Heart left ventricle (tissue), 16 donors: ENCODE measurements around the gene ARHGAP19. TPM values are rescaled to one million over a fixed set of nuclear protein-coding genes. Genes with fewer than 3 reads are reported as not detected.

Experiments used
- ATAC-seq, 4 donors: fragments of 200-7000 bp; cut with Tn5 transposase; one replicate each; pipeline ENCODE4 v1.9.1; 2020 to 2022; ENCODE audit warnings: moderate library complexity in 4 of 4, mild to moderate bottlenecking in 3 of 4, moderate number of reproducible peaks in 1 of 4
- DNase-seq, 5 donors: peaks; one replicate each; pipeline ENCODE4 v3.0.0-alpha.2; 2020
- H3K27ac ChIP-seq, 12 donors: fragments of 200-600 bp; sonication (generic) in 4 of 12; one replicate each; pipeline versions ENCODE4 v1.5.0 to v1.8.0; 2016 to 2022; ENCODE audit warnings: mild to moderate bottlenecking in 2 of 12
- H3K27me3 ChIP-seq, 9 donors: fragments of 200-600 bp; sonication (generic) in 2 of 9; one replicate each; pipeline versions ENCODE4 v1.5.1 to v1.8.0; 2016 to 2022; ENCODE audit warnings: mild to moderate bottlenecking in 3 of 9
- H3K36me3 ChIP-seq, 9 donors: fragments of 200-600 bp; sonication (generic) in 2 of 9; one replicate each; pipeline versions ENCODE4 v1.5.0 to v1.8.0; 2018 to 2022; ENCODE audit warnings: mild to moderate bottlenecking in 2 of 9
- H3K4me1 ChIP-seq, 12 donors: fragments of 200-600 bp; sonication (generic) in 4 of 12; one replicate each; pipeline versions ENCODE4 v1.5.0 to v1.8.0; 2016 to 2022; ENCODE audit warnings: mild to moderate bottlenecking in 3 of 12
- H3K4me3 ChIP-seq, 12 donors: fragments of 200-600 bp; sonication (generic) in 4 of 12; one replicate each; pipeline versions ENCODE4 v1.5.0 to v1.8.0; 2017 to 2022; ENCODE audit warnings: mild to moderate bottlenecking in 9 of 12, moderate library complexity in 4 of 12
- H3K9me3 ChIP-seq, 12 donors: fragments of 200-600 bp; sonication (generic) in 4 of 12; one replicate each; pipeline versions ENCODE4 v1.5.0 to v1.8.0; 2016 to 2022; ENCODE audit warnings: mild to moderate bottlenecking in 1 of 12
- POLR2A ChIP-seq, 2 donors: fragments of 450-650 bp; IDR thresholded peaks; one replicate each; pipeline ENCODE4 v1.6.1; 2017; ENCODE audit warnings: antibody characterized with exemption in 2 of 2, mild to moderate bottlenecking in 2 of 2, moderate library complexity in 2 of 2
- WGBS, 4 donors: extraction: QIAGEN DNeasy Blood & Tissue Kit in 2 of 4; methylation state at CpG; one replicate each; pipeline versions ENCODE4 v1.1.5 to v1.1.7; 2013 to 2018; 5-methylcytosine and 5-hydroxymethylcytosine counted together
- intact Hi-C, 10 donors: fragments of 100-400 bp; cut with DNase I; formaldehyde crosslinking; loops; one replicate each; pipeline versions ENCODE4 v1.11.1 to v1.14.2; 2022
- polyA plus RNA-seq, 2 donors: library from polyadenylated mRNA; stranded (reverse); fragments of 200-250 nt; gene quantifications; one replicate each; pipeline ENCODE4 v1.2.3, GENCODE V29; 2013
- total RNA-seq, 9 donors: library from RNA; depleted of rRNA in 2 of 9; stranded (reverse); fragments of >200 nt in 2 of 9; fragmentation: NEBNext Ultra II Directional in 3 of 9; extraction: Animal tissue kit (Norgen Biotek cat#: 25700) in 3 of 9; gene quantifications; one replicate each; pipeline versions ENCODE4 v1.1.0 to v1.2.4, GENCODE V29; 2016 to 2023
- TF ChIP-seq, protein P1 (sequence below), 12 donors: fragments of 200-600 bp; sonication (generic) in 4 of 12; IDR thresholded peaks; one replicate each; pipeline versions ENCODE4 v1.5.0 to v1.8.0; 2018 to 2022; ENCODE audit warnings: antibody characterized with exemption in 12 of 12, mild to moderate bottlenecking in 5 of 12
- donor health status: ischemic (EF 13 %, LVEDD 7.1; RV severe dilation, severe dysfunction).
- donor health status: healthy with polysubstance abuse.
- donor health status: DM: no; HTN: yes; CAD: no.
- donor health status: DM: no; HTN: no; CAD: no.
- donor health status: ischemic (EF 25% LVEDD 6.9; RV normal size, moderate dysfunction).
- donor health status: ischemic (EF 25% LVEDD 5.7; RV mildly dilated, moderate dysfunction).
- donor health status: healthy.
- donor health status: DM: yes; HTN: yes; CAD: no.
- donor health status: ischemic (EF 35%, LVEDD 5.7; RV mildly dilated, moderate dysfunction).
- donor health status: nonischemic (EF 11% LVEDD 7.7; RV severe dilation, severe dysfunction).
- donor health status: DM: yes; HTN: yes; CAD: no.
- donor health status: PGD.
- donor health status: ischemic (EF 29% LVEDD 5.4; RV normal size, mild dysfunction).
- donor health status: nonischemic (EF 23%, LVEDD 6.1; RV moderate dilation, normal function).

ARHGAP19 gene
- total and polyA plus RNA-seq, 11 donors = 1.1 to 7.4 (median 4.0) TPM

DNA sequence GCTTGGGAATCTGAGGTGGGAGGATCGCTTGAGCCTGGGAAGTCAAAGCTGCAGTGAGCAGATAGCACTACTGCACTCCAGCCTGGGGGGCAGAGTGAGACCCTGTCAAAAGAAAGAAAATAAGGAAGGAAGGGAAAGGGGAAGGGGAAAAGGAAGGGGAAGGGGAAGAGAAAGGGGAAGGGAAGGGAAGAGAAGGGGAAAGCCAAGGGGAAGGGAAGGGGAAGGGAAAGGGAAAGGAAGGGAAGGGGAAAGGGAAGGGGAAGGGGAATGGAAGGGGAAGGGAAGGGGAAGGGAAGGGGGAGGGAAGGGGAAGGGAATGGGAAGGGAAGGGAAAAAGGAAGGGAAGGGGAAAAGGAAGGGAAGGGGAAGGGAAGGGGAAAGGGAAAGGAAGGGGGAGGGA, 41.5 kb downstream of the ARHGAP19 start:
- TF ChIP-seq, protein P1, sequence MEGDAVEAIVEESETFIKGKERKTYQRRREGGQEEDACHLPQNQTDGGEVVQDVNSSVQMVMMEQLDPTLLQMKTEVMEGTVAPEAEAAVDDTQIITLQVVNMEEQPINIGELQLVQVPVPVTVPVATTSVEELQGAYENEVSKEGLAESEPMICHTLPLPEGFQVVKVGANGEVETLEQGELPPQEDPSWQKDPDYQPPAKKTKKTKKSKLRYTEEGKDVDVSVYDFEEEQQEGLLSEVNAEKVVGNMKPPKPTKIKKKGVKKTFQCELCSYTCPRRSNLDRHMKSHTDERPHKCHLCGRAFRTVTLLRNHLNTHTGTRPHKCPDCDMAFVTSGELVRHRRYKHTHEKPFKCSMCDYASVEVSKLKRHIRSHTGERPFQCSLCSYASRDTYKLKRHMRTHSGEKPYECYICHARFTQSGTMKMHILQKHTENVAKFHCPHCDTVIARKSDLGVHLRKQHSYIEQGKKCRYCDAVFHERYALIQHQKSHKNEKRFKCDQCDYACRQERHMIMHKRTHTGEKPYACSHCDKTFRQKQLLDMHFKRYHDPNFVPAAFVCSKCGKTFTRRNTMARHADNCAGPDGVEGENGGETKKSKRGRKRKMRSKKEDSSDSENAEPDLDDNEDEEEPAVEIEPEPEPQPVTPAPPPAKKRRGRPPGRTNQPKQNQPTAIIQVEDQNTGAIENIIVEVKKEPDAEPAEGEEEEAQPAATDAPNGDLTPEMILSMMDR (IDR thresholded peaks at IDR 0.05) = no peak
- no peak for TF ChIP-seq POLR2A (IDR thresholded peaks at IDR 0.05)
- H3K27me3 ChIP-seq = no peaks in the 10 kb centered on the region
- peaks cover 0 to 3% (median 0%) of the 10 kb centered on the region in 12 donors for H3K4me1 ChIP-seq
- WGBS, 4 donors = 95 to 100% (median 100%) methylated on average over 1 of the region's 1 CpG
- no peak overlapping the region for H3K27ac ChIP-seq
- intact Hi-C loops = no loop called here
- DNase-seq (no peak), ATAC-seq (no peak)
- H3K9me3 ChIP-seq = no peaks in the 10 kb centered on the region
- peaks cover 0 to 53% (median 27%) of the 10 kb centered on the region in 9 donors for H3K36me3 ChIP-seq
- H3K4me3 ChIP-seq = no peak overlapping the region

DNA sequence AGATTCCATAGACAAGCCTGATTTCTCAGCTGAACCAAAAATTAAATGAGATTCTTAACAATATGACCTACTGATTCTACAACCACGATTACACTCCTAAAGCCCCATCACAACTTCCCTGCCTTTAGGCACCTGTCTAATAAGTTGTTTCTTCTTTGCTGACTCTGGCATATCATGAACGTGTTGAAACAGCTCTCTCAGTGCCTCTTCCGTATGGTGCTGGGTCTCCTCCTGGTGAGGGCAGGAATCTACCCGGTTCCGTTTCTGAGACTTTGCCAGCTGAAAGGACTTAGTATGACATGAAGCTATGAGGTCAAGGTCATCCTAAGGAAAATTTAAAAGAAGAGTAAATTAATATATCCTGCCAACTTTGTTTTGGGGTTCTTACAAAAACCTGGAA, 48.6 kb downstream of the ARHGAP19 start:
- Histone ChIP-seq H3K27ac (no peak overlapping the region), H3K36me3 (peaks cover 0 to 65% (median 33%) of the 10 kb centered on the region in 9 donors), H3K4me1 (peaks cover 0 to 13% (median 0%) of the 10 kb centered on the region in 12 donors), H3K4me3 (no peak overlapping the region), H3K27me3 (no peaks in the 10 kb centered on the region), H3K9me3 (no peaks in the 10 kb centered on the region)
- no peak for TF ChIP-seq POLR2A (IDR thresholded peaks at IDR 0.05)
- TF ChIP-seq, protein P1 (IDR thresholded peaks at IDR 0.05) = no peak
- ATAC-seq (no peak), DNase-seq (no peak)
- intact Hi-C loops = no loop called here
- 50 to 58% (median 55%) methylated on average over 5 of the region's 5 CpGs for WGBS, 4 donors

DNA sequence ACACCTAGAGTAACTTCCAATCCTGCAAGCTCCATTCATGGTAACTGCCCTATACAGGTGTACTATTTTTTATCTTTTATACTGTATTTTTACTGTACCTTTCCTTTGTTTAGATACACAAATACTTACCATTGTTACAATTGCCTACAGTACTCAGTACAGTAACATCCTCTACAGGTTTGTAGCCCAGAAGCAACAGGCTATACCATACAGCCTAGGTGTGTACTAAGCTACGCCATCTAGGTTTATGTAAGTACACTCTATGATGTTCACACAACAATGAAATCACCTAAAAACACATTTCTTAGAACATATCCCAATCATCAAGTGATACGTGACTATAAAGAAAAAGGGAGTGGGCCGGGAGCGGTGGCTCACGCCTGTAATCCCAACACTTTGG, 53.6 kb downstream of the ARHGAP19 start:
- Histone ChIP-seq H3K27ac (no peak overlapping the region), H3K4me1 (peaks cover 0 to 7% (median 0%) of the 10 kb centered on the region in 12 donors), H3K4me3 (no peak overlapping the region), H3K9me3 (no peaks in the 10 kb centered on the region), H3K36me3 (peaks cover 0 to 57% (median 22%) of the 10 kb centered on the region in 9 donors), H3K27me3 (no peaks in the 10 kb centered on the region)
- WGBS, 4 donors = 96 to 99% (median 97%) methylated on average over 5 of the region's 5 CpGs
- no peak for DNase-seq
- TF ChIP-seq, protein P1 (IDR thresholded peaks at IDR 0.05) = no peak
- no peak for TF ChIP-seq POLR2A (IDR thresholded peaks at IDR 0.05)
- no peak for ATAC-seq
- intact Hi-C loops = no loop called here

DNA sequence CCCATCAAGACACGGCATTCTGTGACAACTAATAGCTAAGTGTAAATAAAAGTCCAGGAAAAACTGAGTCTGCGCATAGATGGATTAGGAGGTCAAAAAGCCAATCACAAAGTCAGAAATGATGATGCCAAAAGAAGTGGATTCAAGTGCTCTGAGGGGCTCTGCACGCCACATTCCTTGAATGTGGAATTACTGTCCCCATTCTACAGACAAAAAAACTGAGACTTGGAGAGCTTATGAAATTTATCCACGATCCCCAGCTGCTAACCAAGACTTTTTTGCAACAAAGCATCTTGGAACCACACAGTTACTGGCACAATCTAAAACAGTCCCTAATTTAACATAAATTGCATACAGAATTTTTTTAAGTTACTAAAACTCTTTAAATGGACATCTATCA, 57.1 kb downstream of the ARHGAP19 start:
- Histone ChIP-seq H3K27me3 (no peaks in the 10 kb centered on the region), H3K4me3 (no peak overlapping the region), H3K9me3 (no peaks in the 10 kb centered on the region), H3K27ac (no peak overlapping the region), H3K4me1 (no peaks in the 10 kb centered on the region), H3K36me3 (peaks cover 0 to 52% (median 16%) of the 10 kb centered on the region in 9 donors)
- TF ChIP-seq, protein P1 (IDR thresholded peaks at IDR 0.05) = no peak
- TF ChIP-seq POLR2A (IDR thresholded peaks at IDR 0.05) = no peak
- no peak for ATAC-seq
- 94 to 99% (median 96%) methylated on average over 4 of the region's 4 CpGs for WGBS, 4 donors
- intact Hi-C loops = no loop called here
- no peak for DNase-seq
